ENCODE results near the gene PRCP.

The PRCP gene

GRCh38 chr11:82903843-82904586 lies 3.8 kb upstream of the PRCP start:
- no peak overlapping the region for H3K14ac ChIP-seq (ENCODE audit: low read length)
- no peak overlapping the region for H3K27ac ChIP-seq (ENCODE audit: low read depth, low read length)
- H3K23ac ChIP-seq (ENCODE audit: low read length), result no peak overlapping the region
- no peak overlapping the region for H4K12ac ChIP-seq (ENCODE audit: low read depth, low read length)
- H3K18ac ChIP-seq (ENCODE audit: low read length), result no peak overlapping the region
- H3K4me2 ChIP-seq (ENCODE audit: low read length), result no peak overlapping the region
- no peak overlapping the region for H3K4me3 ChIP-seq (ENCODE audit: low read depth, low read length)
- H2AFZ ChIP-seq (ENCODE audit: insufficient read depth, low read length, poor library complexity), result no peak overlapping the region
- no peak overlapping the region for H4K91ac ChIP-seq (ENCODE audit: low read depth, low read length)
- H2BK120ac ChIP-seq (ENCODE audit: insufficient read depth, low read length, poor library complexity), result no peak overlapping the region
- WGBS (ENCODE audit: extremely low coverage, insufficient coverage, insufficient read length), result no CpG with 5 or more reads among the region's 3 CpGs
- H4K8ac ChIP-seq (ENCODE audit: low read depth, low read length), result no peak overlapping the region
- no peak overlapping the region for H2BK5ac ChIP-seq (ENCODE audit: low read depth, low read length, poor library complexity)
- no peak overlapping the region for H2BK12ac ChIP-seq (ENCODE audit: low read length)
- peaks cover 3% of the 10 kb centered on the region for H3K79me2 ChIP-seq (ENCODE audit: control insufficient read depth, insufficient read depth, low read length, poor library complexity)
- no peaks in the 10 kb centered on the region for H3K9me3 ChIP-seq (ENCODE audit: insufficient read depth, low read depth, low read length)
- H3K9ac ChIP-seq (ENCODE audit: low read length), result no peak overlapping the region
- no peaks in the 10 kb centered on the region for H3K36me3 ChIP-seq (ENCODE audit: control insufficient read depth in 1 of 2, insufficient read depth in 2 of 2, low read length in 2 of 2)
- H3K27me3 ChIP-seq (ENCODE audit: insufficient read depth, low read length), result no peaks in the 10 kb centered on the region
- no peak overlapping the region for H2AK5ac ChIP-seq (ENCODE audit: low read length)
- H3K4me1 ChIP-seq (ENCODE audit: control insufficient read depth in 1 of 2, insufficient read depth in 2 of 2, low read length in 2 of 2), result peaks cover 6 to 9% of the 10 kb centered on the region in 2 experiments
- peaks cover 5% of the 10 kb centered on the region for H3K79me1 ChIP-seq (ENCODE audit: low read length)
- no peak for DNase-seq
- no peak overlapping the region for H3K4ac ChIP-seq (ENCODE audit: low read depth, low read length)

- no peaks in the 10 kb centered on the region for H3K36me3 ChIP-seq (ENCODE audit: control insufficient read depth in 1 of 2, insufficient read depth in 2 of 2, low read length in 2 of 2)
- H4K8ac ChIP-seq (ENCODE audit: low read depth, low read length), result no peak overlapping the region
- no peak overlapping the region for H3K4ac ChIP-seq (ENCODE audit: low read depth, low read length)
- H4K12ac ChIP-seq (ENCODE audit: low read depth, low read length), result no peak overlapping the region
- H3K4me3 ChIP-seq (ENCODE audit: low read depth, low read length), result no peak overlapping the region
- H3K4me1 ChIP-seq (ENCODE audit: control insufficient read depth in 1 of 2, insufficient read depth in 2 of 2, low read length in 2 of 2), result peaks cover 6 to 9% of the 10 kb centered on the region in 2 experiments
- H2BK12ac ChIP-seq (ENCODE audit: low read length), result no peak overlapping the region
- H3K14ac ChIP-seq (ENCODE audit: low read length), result no peak overlapping the region
- H3K9me3 ChIP-seq (ENCODE audit: insufficient read depth, low read depth, low read length), result no peaks in the 10 kb centered on the region
- H2AK5ac ChIP-seq (ENCODE audit: low read length), result no peak overlapping the region
- no peaks in the 10 kb centered on the region for H3K27me3 ChIP-seq (ENCODE audit: insufficient read depth, low read length)
- H3K27ac ChIP-seq (ENCODE audit: low read depth, low read length), result no peak overlapping the region
- no peak overlapping the region for H2BK5ac ChIP-seq (ENCODE audit: low read depth, low read length, poor library complexity)
- H3K23ac ChIP-seq (ENCODE audit: low read length), result no peak overlapping the region
- peaks cover 3% of the 10 kb centered on the region for H3K79me2 ChIP-seq (ENCODE audit: control insufficient read depth, insufficient read depth, low read length, poor library complexity)
- no peak overlapping the region for H2AFZ ChIP-seq (ENCODE audit: insufficient read depth, low read length, poor library complexity)
- peaks cover 5% of the 10 kb centered on the region for H3K79me1 ChIP-seq (ENCODE audit: low read length)
- no peak overlapping the region for H3K18ac ChIP-seq (ENCODE audit: low read length)
- no peak for DNase-seq
- no peak overlapping the region for H2BK120ac ChIP-seq (ENCODE audit: insufficient read depth, low read length, poor library complexity)
- H4K91ac ChIP-seq (ENCODE audit: low read depth, low read length), result no peak overlapping the region
- H3K9ac ChIP-seq (ENCODE audit: low read length), result no peak overlapping the region
- WGBS (ENCODE audit: extremely low coverage, insufficient coverage, insufficient read length), result no CpG with 5 or more reads among the region's 3 CpGs
- H3K4me2 ChIP-seq (ENCODE audit: low read length), result no peak overlapping the region
Observed at GRCh38 chr11:82902880-82903279, 2.6 kb upstream of the PRCP start.

GRCh38 chr11:82901922-82902485 lies 1.8 kb upstream of the PRCP start:
- H3K79me1 ChIP-seq (ENCODE audit: low read length), result peaks cover 5% of the 10 kb centered on the region
- H4K91ac ChIP-seq (ENCODE audit: low read depth, low read length), result no peak overlapping the region
- H3K4me2 ChIP-seq (ENCODE audit: low read length), result peak overlapping the region; percentile 74
- peaks cover 3% of the 10 kb centered on the region for H3K79me2 ChIP-seq (ENCODE audit: control insufficient read depth, insufficient read depth, low read length, poor library complexity)
- no peak for DNase-seq
- H3K9me3 ChIP-seq (ENCODE audit: insufficient read depth, low read depth, low read length), result no peaks in the 10 kb centered on the region
- peaks cover 6 to 9% of the 10 kb centered on the region in 2 experiments for H3K4me1 ChIP-seq (ENCODE audit: control insufficient read depth in 1 of 2, insufficient read depth in 2 of 2, low read length in 2 of 2)
- no peak overlapping the region for H4K8ac ChIP-seq (ENCODE audit: low read depth, low read length)
- no CpG with 5 or more reads among the region's 15 CpGs for WGBS (ENCODE audit: extremely low coverage, insufficient coverage, insufficient read length)
- H3K9ac ChIP-seq (ENCODE audit: low read length), result peak overlapping the region; percentile 41
- no peak overlapping the region for H3K27ac ChIP-seq (ENCODE audit: low read depth, low read length)
- no peaks in the 10 kb centered on the region for H3K36me3 ChIP-seq (ENCODE audit: control insufficient read depth in 1 of 2, insufficient read depth in 2 of 2, low read length in 2 of 2)
- H2BK12ac ChIP-seq (ENCODE audit: low read length), result no peak overlapping the region
- H4K12ac ChIP-seq (ENCODE audit: low read depth, low read length), result no peak overlapping the region
- H3K4me3 ChIP-seq (ENCODE audit: low read depth, low read length), result peak overlapping the region; percentile 71
- H3K23ac ChIP-seq (ENCODE audit: low read length), result no peak overlapping the region
- no peak overlapping the region for H2AK5ac ChIP-seq (ENCODE audit: low read length)
- no peak overlapping the region for H2BK5ac ChIP-seq (ENCODE audit: low read depth, low read length, poor library complexity)
- no peak overlapping the region for H2BK120ac ChIP-seq (ENCODE audit: insufficient read depth, low read length, poor library complexity)
- no peaks in the 10 kb centered on the region for H3K27me3 ChIP-seq (ENCODE audit: insufficient read depth, low read length)
- no peak overlapping the region for H2AFZ ChIP-seq (ENCODE audit: insufficient read depth, low read length, poor library complexity)
- H3K4ac ChIP-seq (ENCODE audit: low read depth, low read length), result no peak overlapping the region
- no peak overlapping the region for H3K14ac ChIP-seq (ENCODE audit: low read length)
- no peak overlapping the region for H3K18ac ChIP-seq (ENCODE audit: low read length)

- Histone ChIP-seq H3K18ac (ENCODE audit: low read length) (no peak within 1 kb of the TSS), H3K27ac (ENCODE audit: low read depth, low read length) (peak within 1 kb of the TSS; percentile 18), H3K27me3 (ENCODE audit: insufficient read depth, low read length) (no peaks in the 10 kb centered on the region), H2BK120ac (ENCODE audit: insufficient read depth, low read length, poor library complexity) (no peak within 1 kb of the TSS), H3K79me1 (ENCODE audit: low read length) (peaks cover 5% of the 10 kb centered on the region), H2AFZ (ENCODE audit: insufficient read depth, low read length, poor library complexity) (peak within 1 kb of the TSS; percentile 67), H3K4me2 (ENCODE audit: low read length) (peak within 1 kb of the TSS; percentile 92), H3K4me3 (ENCODE audit: low read depth, low read length) (peak within 1 kb of the TSS; percentile 84), H2AK5ac (ENCODE audit: low read length) (no peak within 1 kb of the TSS), H2BK5ac (ENCODE audit: low read depth, low read length, poor library complexity) (peak within 1 kb of the TSS; percentile 19), H3K9me3 (ENCODE audit: insufficient read depth, low read depth, low read length) (no peaks in the 10 kb centered on the region), H3K79me2 (ENCODE audit: control insufficient read depth, insufficient read depth, low read length, poor library complexity) (peaks cover 3% of the 10 kb centered on the region), H2BK12ac (ENCODE audit: low read length) (no peak within 1 kb of the TSS), H3K9ac (ENCODE audit: low read length) (peak within 1 kb of the TSS; percentile 70), H4K8ac (ENCODE audit: low read depth, low read length) (peak within 1 kb of the TSS; percentile 63), H4K12ac (ENCODE audit: low read depth, low read length) (no peak within 1 kb of the TSS), H3K4me1 (ENCODE audit: control insufficient read depth in 1 of 2, insufficient read depth in 2 of 2, low read length in 2 of 2) (peaks cover 6 to 9% of the 10 kb centered on the region in 2 experiments), H3K36me3 (ENCODE audit: control insufficient read depth in 1 of 2, insufficient read depth in 2 of 2, low read length in 2 of 2) (no peaks in the 10 kb centered on the region), H3K4ac (ENCODE audit: low read depth, low read length) (peak within 1 kb of the TSS; percentile 14), H4K91ac (ENCODE audit: low read depth, low read length) (no peak within 1 kb of the TSS), H3K14ac (ENCODE audit: low read length) (no peak within 1 kb of the TSS), H3K23ac (ENCODE audit: low read length) (no peak within 1 kb of the TSS)
- DNase-seq, result peak; percentile 98 to 100
- WGBS (ENCODE audit: extremely low coverage, insufficient coverage, insufficient read length), result no CpG with 5 or more reads among the region's 49 CpGs
Observed at GRCh38 chr11:82901165-82901921, 1.1 kb upstream of the PRCP start, which contains the start of gene DDIAS. Gene DDIAS (plus strand): TSS chr11:82901736. CDS start chr11:82914739, 13,003 bp downstream.

Data from trophoblast cell (in vitro differentiated cells and primary cell).